Measurements from ENCODE around the gene ACO1.

DNA sequence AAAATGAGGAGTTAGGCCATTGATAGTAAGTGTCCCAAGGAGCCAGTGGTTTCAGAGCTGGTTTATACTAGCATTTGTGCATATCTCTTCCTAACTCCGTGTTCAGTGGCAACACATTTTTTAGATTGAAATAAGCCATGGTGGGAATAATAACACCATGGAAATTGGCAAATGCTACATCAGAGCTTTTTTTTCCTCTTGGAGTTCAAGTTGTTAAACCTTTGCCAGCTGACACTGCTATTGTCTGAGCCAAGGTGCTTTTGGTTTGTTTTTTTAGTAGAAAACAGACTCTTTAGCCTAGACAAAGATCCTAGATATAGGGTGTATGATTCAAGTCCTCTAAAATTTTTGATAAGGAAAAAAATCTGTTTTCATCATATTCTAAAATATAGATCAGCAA, 2.8 kb downstream of the ACO1 start:
- TF ChIP-seq, protein P1, sequence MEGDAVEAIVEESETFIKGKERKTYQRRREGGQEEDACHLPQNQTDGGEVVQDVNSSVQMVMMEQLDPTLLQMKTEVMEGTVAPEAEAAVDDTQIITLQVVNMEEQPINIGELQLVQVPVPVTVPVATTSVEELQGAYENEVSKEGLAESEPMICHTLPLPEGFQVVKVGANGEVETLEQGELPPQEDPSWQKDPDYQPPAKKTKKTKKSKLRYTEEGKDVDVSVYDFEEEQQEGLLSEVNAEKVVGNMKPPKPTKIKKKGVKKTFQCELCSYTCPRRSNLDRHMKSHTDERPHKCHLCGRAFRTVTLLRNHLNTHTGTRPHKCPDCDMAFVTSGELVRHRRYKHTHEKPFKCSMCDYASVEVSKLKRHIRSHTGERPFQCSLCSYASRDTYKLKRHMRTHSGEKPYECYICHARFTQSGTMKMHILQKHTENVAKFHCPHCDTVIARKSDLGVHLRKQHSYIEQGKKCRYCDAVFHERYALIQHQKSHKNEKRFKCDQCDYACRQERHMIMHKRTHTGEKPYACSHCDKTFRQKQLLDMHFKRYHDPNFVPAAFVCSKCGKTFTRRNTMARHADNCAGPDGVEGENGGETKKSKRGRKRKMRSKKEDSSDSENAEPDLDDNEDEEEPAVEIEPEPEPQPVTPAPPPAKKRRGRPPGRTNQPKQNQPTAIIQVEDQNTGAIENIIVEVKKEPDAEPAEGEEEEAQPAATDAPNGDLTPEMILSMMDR (optimal IDR thresholded peaks at IDR 0.05 in 1 of 3, IDR thresholded peaks at IDR 0.05 in 1 of 3, conservative IDR thresholded peaks at IDR 0.05 in 1 of 3; ENCODE audit: extremely low read depth in 1 of 3, insufficient read depth in 2 of 3, low read length in 3 of 3), result no peak
- no peak for TF ChIP-seq EZH2 (IDR thresholded peaks at IDR 0.05; ENCODE audit: low read length)

Data from keratinocyte (primary cell).